GM18526 (cell line): ENCODE results near the gene MEMO1.
A peak's percentile ranks its signal among the peaks of the same experiment; 100 is the strongest.

Source experiments
- POLR2A ChIP-seq: IDR thresholded peaks from 3 replicates; pipeline ENCODE4 v1.6.1; 2011; ENCODE audit not compliant: insufficient read length; ENCODE audit errors: extremely low read depth

Gene MEMO1

GRCh38 chr2:32010670-32011484, at the start of gene MEMO1:
Gene MEMO1, minus strand, starts transcription at chr2:32011008. Its CDS starts 761 bp downstream, at chr2:32010247.
- peak; percentile 81 for TF ChIP-seq POLR2A

- TF ChIP-seq POLR2A: no peak
Observed at GRCh38 chr2:32060266-32060665, 49.5 kb upstream of the MEMO1 start.

GRCh38 chr2:32058130-32058529, 47.3 kb upstream of the MEMO1 start:
- TF ChIP-seq POLR2A: no peak

- TF ChIP-seq POLR2A: no peak
Observed at GRCh38 chr2:32051836-32052439, 41.1 kb upstream of the MEMO1 start.

DNA sequence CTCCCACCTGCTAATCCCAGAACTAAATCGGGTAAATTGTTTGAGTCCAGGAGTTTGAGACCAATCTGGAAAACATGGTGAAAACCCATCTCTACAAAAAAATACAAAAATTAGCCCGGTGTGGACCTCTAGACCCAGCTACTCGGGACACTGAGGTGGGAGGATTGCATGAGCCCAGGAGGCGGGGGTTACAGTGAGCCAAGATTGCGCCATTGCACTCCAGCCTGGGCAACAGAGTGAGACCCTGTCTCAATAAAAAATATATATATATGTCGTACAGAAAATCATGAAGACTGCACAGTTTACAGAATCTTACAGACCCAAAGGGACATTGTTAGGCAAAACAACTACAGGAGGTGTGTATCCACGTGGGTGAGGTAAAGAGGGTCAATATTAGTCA, 32.8 kb upstream of the MEMO1 start:
- no peak for TF ChIP-seq POLR2A

GRCh38 chr2:32039447-32040219, 28.8 kb upstream of the MEMO1 start, which contains the start of gene DPY30:
Gene DPY30, minus strand, starts transcription at chr2:32039805. Its CDS starts 349 bp downstream, at chr2:32039456.
- peak; percentile 99 for TF ChIP-seq POLR2A

DNA sequence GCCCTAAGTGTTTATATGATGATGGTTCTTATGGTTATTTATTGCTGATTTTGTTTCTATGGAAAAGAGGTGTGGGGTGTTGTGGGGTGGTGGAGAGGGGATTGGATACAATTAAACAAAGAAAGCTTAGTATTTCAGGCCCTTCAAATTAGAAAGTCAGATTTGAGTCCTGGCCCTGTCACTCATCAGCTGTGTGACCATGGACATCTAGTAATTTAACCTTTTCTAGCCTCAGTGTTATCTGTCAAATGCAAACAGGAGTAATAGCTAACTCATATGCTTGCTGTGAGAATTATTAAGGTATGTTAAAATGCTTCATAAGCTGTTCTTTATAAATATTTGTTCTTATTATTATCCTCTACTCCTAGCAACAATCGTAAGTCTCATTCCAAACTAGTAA, 2.1 kb upstream of the MEMO1 start:
- no peak for TF ChIP-seq POLR2A

GRCh38 chr2:32011485-32011960, 715 bp upstream of the MEMO1 start:
- no peak for TF ChIP-seq POLR2A

DNA sequence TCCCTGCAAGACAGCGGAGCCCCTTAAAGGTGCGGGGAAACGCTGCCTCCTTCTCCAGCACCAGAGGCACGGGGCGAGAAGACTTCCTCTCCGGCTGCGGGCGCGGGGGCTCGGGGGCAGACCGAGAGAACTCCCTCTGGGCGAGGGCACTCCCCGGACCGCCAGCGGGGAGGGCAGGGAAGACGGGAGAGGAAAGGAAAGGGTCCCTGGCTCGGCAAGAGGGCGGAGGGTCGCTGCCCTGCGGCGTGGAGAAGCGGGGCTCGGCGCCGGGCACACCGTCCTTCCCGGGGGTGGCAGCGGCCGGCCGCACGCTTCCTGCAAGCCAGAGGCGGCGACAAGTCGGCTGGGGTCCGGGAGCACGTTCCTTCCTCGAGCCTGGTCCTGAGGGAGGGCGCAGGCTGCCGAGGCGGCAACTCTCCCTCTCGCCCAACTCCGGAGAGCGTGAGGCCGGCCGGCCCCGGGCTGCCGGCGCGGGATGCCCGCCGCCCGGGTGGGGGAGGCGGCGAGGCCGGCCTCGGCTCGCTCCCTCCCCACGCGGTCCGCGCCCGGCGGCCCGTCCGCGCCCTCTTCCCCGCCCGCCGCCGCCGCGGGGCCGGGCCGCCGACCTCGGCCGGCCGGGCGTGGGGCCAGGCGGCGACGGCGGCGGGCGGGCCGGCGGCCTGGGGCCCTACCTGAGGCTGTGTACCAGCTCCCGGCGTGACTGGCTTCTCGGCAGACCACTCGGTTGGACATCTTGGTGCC, 1.1 kb downstream of the MEMO1 start:
- peak; percentile 27 for TF ChIP-seq POLR2A

DNA sequence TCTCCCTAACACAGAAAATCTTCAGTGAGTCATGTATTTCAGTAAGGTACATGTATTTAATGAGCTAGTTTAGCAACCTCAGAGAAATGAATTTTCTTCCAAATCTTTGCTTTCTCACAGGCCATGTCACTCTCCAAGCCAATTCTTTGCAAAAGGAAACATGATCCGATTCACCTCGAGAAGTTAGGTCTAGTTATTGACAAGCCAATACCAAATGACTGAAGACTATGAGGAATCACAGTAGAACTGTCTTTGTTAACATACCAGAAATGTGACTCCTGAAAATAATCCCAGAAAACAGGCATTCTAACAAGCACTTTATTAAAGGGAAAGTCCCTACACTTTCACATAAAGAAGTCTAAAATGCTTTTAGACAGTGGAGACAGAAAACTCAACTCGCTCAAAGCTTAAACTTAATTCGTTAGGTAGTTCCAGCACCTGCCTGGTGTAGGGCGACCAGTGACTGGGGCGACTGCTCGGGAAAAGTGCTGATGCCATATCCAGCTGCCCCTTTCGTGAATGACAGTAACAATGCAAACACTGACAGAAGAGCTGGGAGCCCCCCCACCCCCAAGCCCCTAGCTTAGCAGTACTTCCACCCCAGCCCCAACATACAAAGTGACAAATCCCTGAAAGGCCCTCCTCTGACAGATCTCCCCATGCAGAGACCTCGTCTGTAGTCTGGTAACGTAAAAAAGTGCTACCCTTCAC, 1.8 kb downstream of the MEMO1 start:
- no peak for TF ChIP-seq POLR2A

DNA sequence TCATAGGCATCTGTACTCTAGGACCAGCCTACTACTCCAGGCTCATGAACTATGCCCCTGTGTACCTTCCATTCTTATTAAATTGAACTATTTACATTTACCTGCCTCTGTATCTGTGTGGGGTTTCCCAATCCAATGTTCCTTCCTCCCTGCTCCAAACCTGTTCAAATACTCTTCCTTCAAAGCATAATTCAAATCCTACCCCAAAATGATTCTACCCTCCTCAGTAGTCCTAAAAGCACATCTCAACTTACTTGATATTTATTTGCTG, 3.8 kb downstream of the MEMO1 start:
- TF ChIP-seq POLR2A: no peak

GRCh38 chr2:32005371-32005976, 5.3 kb downstream of the MEMO1 start:
- no peak for TF ChIP-seq POLR2A

- no peak for TF ChIP-seq POLR2A
Observed at GRCh38 chr2:32003791-32004190, 7.0 kb downstream of the MEMO1 start.

GRCh38 chr2:32002406-32002805, 8.4 kb downstream of the MEMO1 start:
- TF ChIP-seq POLR2A: no peak
